Measurements from ENCODE around the gene CORT.
A peak's percentile ranks its signal among the peaks of the same experiment; 100 is the strongest.
"Not testable (repeated sequence)": the region's sequence is repeated elsewhere in the genome, so short reads cannot be mapped to it uniquely, and the experiment has no call there.

Gene CORT

GRCh38 chr1:10440305-10440704 is 9.5 kb upstream of the CORT start:
- DNase-seq, result no peak

- no peak for DNase-seq
Observed at GRCh38 chr1:10440794-10441193, 9.0 kb upstream of the CORT start.

- DNase-seq, result no peak
Observed at GRCh38 chr1:10444248-10444647, 5.6 kb upstream of the CORT start.

GRCh38 chr1:10444795-10445397 is 4.9 kb upstream of the CORT start:
- no peak for DNase-seq

- no peak for DNase-seq
Observed at GRCh38 chr1:10446790-10447422, 2.9 kb upstream of the CORT start.

GRCh38 chr1:10450156-10450814 is 454 bp downstream of the CORT start:
- DNase-seq, result no peak

GRCh38 chr1:10450836-10451235 is 1.0 kb downstream of the CORT start:
- no peak for DNase-seq

GRCh38 chr1:10451287-10451686 is 1.5 kb downstream of the CORT start:
- DNase-seq, result no peak

- DNase-seq, result no peak
Observed at GRCh38 chr1:10456048-10456447, 6.2 kb downstream of the CORT start.

- no peak for DNase-seq
Observed at GRCh38 chr1:10456661-10457060, 6.8 kb downstream of the CORT start.

GRCh38 chr1:10457462-10457861 is 7.6 kb downstream of the CORT start:
- DNase-seq, result not testable (repeated sequence)

- no peak for DNase-seq
Observed at GRCh38 chr1:10457875-10458274, 8.0 kb downstream of the CORT start.

- no peak for DNase-seq
Observed at GRCh38 chr1:10459184-10459583, 9.4 kb downstream of the CORT start.

GRCh38 chr1:10467078-10467477 is 17.2 kb downstream of the CORT start:
- no peak for DNase-seq

GRCh38 chr1:10470043-10470442 is 20.2 kb downstream of the CORT start:
- DNase-seq, result no peak

GRCh38 chr1:10471411-10472219 is 21.8 kb downstream of the CORT start:
- DNase-seq, result no peak

- DNase-seq, result peak; percentile 91 to 92
Observed at GRCh38 chr1:10472220-10473144, 22.7 kb downstream of the CORT start, which contains the start of gene DFFA. Gene DFFA (minus strand): TSS chr1:10472529. CDS start chr1:10472458, 71 bp downstream.

- DNase-seq, result no peak
Observed at GRCh38 chr1:10473145-10473765, 23.4 kb downstream of the CORT start.

GRCh38 chr1:10474309-10474612 is 24.4 kb downstream of the CORT start:
- DNase-seq, result not testable (repeated sequence)

GRCh38 chr1:10474613-10475507 is 25.0 kb downstream of the CORT start, which contains the start of gene PEX14:
Gene PEX14 (plus strand): TSS chr1:10474950. CDS start chr1:10474967, 17 bp downstream.
- peak; percentile 88 to 89 for DNase-seq

- DNase-seq, result no peak
Observed at GRCh38 chr1:10475510-10475909, 25.7 kb downstream of the CORT start.
